HL-60 (cell line): Measurements from ENCODE around the gene HIGD2A.

Source experiments
- CTCF ChIP-seq: IDR thresholded peaks from one replicate; pipeline ENCODE4 v1.5.1; 2011; ENCODE audit warnings: low read length, control low read depth, inconsistent platforms; ENCODE audit not compliant: insufficient read depth
- GABPA ChIP-seq: IDR thresholded peaks from 2 replicates; pipeline ENCODE4 v1.6.1; 2012; ENCODE audit warnings: low read depth
- POLR2AphosphoS5 ChIP-seq: IDR thresholded peaks from 2 replicates; pipeline ENCODE4 v1.6.1; 2012; ENCODE audit warnings: low read depth
- REST ChIP-seq: IDR thresholded peaks from 2 replicates; pipeline ENCODE4 v1.6.1; 2012; ENCODE audit warnings: low read depth; ENCODE audit not compliant: insufficient replicate concordance

GRCh38 chr5:176406436-176407052 is 18.0 kb downstream of the HIGD2A start:
- no peak for TF ChIP-seq REST
- TF ChIP-seq CTCF: no peak
- TF ChIP-seq POLR2AphosphoS5: no peak
- TF ChIP-seq GABPA: no peak
